ENCODE measurements around the gene CHRNA1.

The CHRNA1 gene

DNA sequence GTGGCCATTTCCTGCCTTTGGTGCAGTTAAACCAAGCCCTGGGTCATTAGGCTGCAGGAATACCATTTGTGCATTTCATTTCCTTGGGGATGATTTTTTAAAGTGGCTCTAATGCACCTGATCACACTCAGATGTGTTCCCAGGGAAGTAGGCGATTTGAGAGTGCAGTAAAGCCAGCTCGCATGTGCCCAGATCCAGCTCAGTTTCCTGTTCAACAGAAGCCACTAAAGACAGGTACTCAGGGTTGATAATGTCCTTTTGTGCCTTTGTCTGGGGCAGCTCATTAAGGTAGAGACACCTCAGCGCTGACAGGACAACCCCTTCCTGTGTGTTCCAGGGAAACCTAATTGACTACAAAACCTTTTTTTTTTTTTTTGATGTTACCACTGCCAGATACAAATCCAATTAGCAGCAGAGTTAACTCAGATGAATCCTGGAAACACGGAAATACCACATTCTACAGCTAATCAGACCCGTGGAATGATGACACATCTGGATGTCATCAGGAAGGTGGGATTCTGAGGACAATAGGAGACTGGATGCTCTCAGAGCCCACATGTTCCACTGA lies 15.2 kb upstream of the CHRNA1 start:
- peak in 1 of 2 donors; percentile 44 for DNase-seq (ENCODE audit: low read depth in 2 of 2)
- TF ChIP-seq, protein P1, sequence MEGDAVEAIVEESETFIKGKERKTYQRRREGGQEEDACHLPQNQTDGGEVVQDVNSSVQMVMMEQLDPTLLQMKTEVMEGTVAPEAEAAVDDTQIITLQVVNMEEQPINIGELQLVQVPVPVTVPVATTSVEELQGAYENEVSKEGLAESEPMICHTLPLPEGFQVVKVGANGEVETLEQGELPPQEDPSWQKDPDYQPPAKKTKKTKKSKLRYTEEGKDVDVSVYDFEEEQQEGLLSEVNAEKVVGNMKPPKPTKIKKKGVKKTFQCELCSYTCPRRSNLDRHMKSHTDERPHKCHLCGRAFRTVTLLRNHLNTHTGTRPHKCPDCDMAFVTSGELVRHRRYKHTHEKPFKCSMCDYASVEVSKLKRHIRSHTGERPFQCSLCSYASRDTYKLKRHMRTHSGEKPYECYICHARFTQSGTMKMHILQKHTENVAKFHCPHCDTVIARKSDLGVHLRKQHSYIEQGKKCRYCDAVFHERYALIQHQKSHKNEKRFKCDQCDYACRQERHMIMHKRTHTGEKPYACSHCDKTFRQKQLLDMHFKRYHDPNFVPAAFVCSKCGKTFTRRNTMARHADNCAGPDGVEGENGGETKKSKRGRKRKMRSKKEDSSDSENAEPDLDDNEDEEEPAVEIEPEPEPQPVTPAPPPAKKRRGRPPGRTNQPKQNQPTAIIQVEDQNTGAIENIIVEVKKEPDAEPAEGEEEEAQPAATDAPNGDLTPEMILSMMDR (IDR thresholded peaks at IDR 0.05; ENCODE audit: low read depth, low read length) = no peak
- H3K4me3 ChIP-seq (replicated peaks in 1 of 2; ENCODE audit: low read depth in 2 of 2, low read length in 2 of 2) = no peak overlapping the region

GRCh38 chr2:174778085-174778981 lies 14.1 kb upstream of the CHRNA1 start:
- TF ChIP-seq, protein P1 (IDR thresholded peaks at IDR 0.05; ENCODE audit: low read depth, low read length) = no peak
- no peak overlapping the region for H3K4me3 ChIP-seq (replicated peaks in 1 of 2; ENCODE audit: low read depth in 2 of 2, low read length in 2 of 2)
- peak; percentile 94 to 98 for DNase-seq (ENCODE audit: low read depth in 2 of 2)

- no peak overlapping the region for H3K4me3 ChIP-seq (replicated peaks in 1 of 2; ENCODE audit: low read depth in 2 of 2, low read length in 2 of 2)
- no peak for DNase-seq (ENCODE audit: low read depth in 2 of 2)
- TF ChIP-seq, protein P1 (IDR thresholded peaks at IDR 0.05; ENCODE audit: low read depth, low read length) = no peak
Observed at GRCh38 chr2:174777347-174778084, 13.2 kb upstream of the CHRNA1 start.

DNA sequence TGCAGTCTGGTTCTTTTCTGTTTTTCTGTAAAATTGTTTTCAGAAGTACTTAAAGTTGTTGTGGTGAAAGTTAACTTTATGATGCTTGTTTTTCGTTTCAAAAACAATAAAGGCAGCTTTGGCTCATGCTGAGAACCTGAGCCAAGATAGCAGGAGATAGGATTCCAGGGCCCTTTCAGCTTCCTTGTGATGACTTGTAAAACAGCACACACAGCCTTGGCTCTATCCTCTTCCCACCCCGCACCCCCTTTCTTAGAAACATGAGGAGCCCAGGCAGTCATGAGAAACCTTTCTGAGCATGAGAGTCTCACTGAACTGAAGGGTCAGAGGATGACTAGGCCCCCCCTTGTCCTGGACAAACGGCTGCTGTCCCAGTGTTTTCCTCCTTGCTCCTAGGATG lies 12.4 kb upstream of the CHRNA1 start:
- DNase-seq (ENCODE audit: low read depth in 2 of 2) = no peak
- H3K4me3 ChIP-seq (replicated peaks in 1 of 2; ENCODE audit: low read depth in 2 of 2, low read length in 2 of 2) = no peak overlapping the region
- TF ChIP-seq, protein P1 (IDR thresholded peaks at IDR 0.05; ENCODE audit: low read depth, low read length) = no peak

DNA sequence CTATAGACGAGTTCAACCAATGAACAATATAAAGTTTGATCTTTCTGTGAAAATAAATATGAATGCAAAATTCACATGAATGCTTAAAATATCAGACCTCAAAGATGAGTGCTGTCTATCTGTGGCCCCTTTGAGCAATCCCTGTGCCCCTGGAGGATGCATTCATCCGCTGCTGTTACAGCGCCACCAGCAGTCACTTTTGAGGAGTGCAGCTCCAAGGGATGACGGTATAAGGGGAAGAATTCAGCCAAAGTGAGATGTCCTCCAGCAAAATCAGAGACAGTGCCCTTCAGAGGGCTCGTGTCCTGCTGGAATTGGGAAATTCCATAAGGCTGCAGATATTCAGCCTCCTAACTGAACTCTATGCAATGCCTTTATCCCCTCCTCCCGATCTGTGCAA lies 12.0 kb upstream of the CHRNA1 start:
- no peak overlapping the region for H3K4me3 ChIP-seq (replicated peaks in 1 of 2; ENCODE audit: low read depth in 2 of 2, low read length in 2 of 2)
- no peak for DNase-seq (ENCODE audit: low read depth in 2 of 2)
- TF ChIP-seq, protein P1 (IDR thresholded peaks at IDR 0.05; ENCODE audit: low read depth, low read length) = peak; percentile 22

DNA sequence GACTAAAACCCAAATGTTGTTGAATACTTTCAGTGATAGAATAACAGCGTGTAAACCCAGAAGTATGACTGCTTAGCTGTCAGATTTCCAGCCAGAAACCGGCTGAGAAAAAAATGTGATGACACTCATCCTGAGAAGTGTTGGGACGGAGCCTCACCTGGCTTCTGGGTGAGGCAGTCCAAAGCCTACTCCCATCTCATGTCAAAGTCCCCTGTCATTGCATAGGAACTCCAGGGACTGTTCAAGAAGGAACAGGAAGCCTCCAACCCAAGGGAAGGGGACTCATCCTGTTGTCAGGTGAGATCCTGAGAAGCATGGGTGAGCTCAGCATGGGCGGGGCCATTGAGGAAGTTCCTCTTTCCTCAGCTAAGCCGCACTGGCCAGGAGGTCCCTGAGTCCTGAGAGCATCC lies 11.3 kb upstream of the CHRNA1 start:
- H3K4me3 ChIP-seq (replicated peaks in 1 of 2; ENCODE audit: low read depth in 2 of 2, low read length in 2 of 2) = no peak overlapping the region
- DNase-seq (ENCODE audit: low read depth in 2 of 2) = no peak
- TF ChIP-seq, protein P1 (IDR thresholded peaks at IDR 0.05; ENCODE audit: low read depth, low read length) = no peak
